Esophagus mucosa (tissue), 1 donor: ENCODE results near the gene SMIM13. TPM values are rescaled to one million over a fixed set of nuclear protein-coding genes. Genes with fewer than 3 reads are reported as not detected.

Experiments
- total RNA-seq: library from RNA; stranded (reverse); gene quantifications from one replicate; pipeline ENCODE4 v1.2.4, GENCODE V29; 2023
- donor health status: DM: yes; HTN: yes; CAD: no.

Gene SMIM13
- total RNA-seq, 1 donor from 2014 or later: 5.5 TPM

Other genes starting within 250 kb of the SMIM13 start
- gene GCM2, start 211.8 kb upstream of the SMIM13 start, total RNA-seq: not detected
- gene SYCP2L, start 206.8 kb upstream of the SMIM13 start, total RNA-seq: not detected
- gene ELOVL2, start 49.5 kb upstream of the SMIM13 start, total RNA-seq: 0.04 TPM
- gene ERVFRD-1, start 17.9 kb downstream of the SMIM13 start, total RNA-seq: not detected
- 4.1 TPM for gene NEDD9, start 138.8 kb downstream of the SMIM13 start, total RNA-seq